ENCODE measurements around the gene SIRT7.

DNA sequence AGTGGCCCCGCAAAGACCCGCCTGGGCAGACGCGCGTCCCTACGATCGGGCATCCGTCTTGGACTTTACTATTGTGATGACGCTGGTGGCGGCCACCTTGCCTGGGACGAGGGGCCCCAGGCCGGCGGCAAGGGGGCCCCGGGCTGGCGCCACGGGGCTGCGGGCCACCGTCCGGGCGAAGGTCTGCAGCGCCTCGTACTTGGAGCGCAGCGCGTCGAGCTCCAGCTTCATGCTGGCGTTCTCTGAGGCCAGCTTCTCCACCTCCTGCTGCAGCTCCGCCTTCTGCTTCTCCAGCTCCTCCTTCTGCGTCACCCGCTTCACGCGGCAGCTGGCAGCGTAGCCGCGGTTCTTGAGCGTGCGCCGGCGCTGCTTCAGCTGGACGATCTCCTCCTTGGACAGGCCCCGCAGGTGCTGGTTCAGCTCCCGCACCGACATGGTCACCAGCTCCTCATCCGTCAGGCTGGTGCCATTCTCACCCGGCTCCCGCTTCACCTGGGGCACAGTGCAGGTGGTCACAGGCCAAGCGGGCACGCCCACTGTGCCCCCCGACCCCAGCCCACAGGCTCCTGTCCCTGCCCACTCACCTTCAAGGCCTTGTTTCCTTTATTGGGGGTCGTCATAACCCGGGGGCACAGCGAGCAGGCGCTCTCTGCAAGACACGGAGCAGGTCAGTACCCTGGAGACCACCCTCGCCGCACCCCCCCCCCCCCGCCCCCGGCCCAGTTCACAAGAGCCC is 4.8 kb upstream of the SIRT7 start:
- TF ChIP-seq, protein P1, sequence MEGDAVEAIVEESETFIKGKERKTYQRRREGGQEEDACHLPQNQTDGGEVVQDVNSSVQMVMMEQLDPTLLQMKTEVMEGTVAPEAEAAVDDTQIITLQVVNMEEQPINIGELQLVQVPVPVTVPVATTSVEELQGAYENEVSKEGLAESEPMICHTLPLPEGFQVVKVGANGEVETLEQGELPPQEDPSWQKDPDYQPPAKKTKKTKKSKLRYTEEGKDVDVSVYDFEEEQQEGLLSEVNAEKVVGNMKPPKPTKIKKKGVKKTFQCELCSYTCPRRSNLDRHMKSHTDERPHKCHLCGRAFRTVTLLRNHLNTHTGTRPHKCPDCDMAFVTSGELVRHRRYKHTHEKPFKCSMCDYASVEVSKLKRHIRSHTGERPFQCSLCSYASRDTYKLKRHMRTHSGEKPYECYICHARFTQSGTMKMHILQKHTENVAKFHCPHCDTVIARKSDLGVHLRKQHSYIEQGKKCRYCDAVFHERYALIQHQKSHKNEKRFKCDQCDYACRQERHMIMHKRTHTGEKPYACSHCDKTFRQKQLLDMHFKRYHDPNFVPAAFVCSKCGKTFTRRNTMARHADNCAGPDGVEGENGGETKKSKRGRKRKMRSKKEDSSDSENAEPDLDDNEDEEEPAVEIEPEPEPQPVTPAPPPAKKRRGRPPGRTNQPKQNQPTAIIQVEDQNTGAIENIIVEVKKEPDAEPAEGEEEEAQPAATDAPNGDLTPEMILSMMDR (IDR thresholded peaks at IDR 0.05; ENCODE audit: extremely low read depth in 1 of 2, insufficient read depth in 1 of 2, low read depth in 1 of 2, low read length in 2 of 2), result no peak
- TF ChIP-seq EZH2 (IDR thresholded peaks at IDR 0.05; ENCODE audit: borderline replicate concordance, low read depth, low read length, severe bottlenecking) (no peak), POLR2A (IDR thresholded peaks at IDR 0.05; ENCODE audit: low read depth, low read length) (no peak), GATA2 (IDR thresholded peaks at IDR 0.05; ENCODE audit: insufficient read depth, insufficient read length, low read depth, low read length) (no peak), MYC (IDR thresholded peaks at IDR 0.05; ENCODE audit: low read depth, low read length) (no peak)
- TF ChIP-seq, protein P2, sequence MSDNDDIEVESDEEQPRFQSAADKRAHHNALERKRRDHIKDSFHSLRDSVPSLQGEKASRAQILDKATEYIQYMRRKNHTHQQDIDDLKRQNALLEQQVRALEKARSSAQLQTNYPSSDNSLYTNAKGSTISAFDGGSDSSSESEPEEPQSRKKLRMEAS (IDR thresholded peaks at IDR 0.05; ENCODE audit: insufficient read depth, insufficient read length), result no peak
